Stomach (tissue), 4 donors: ENCODE data around the gene LRRC74B.

Source experiments
- EP300 ChIP-seq: sonication (generic); formaldehyde crosslinking; IDR thresholded peaks from one replicate; pipeline ENCODE4 v1.6.1; 2017; ENCODE audit warnings: antibody characterized with exemption
- POLR2A ChIP-seq, 4 donors: fragments of 450-650 bp; IDR thresholded peaks; one replicate each; pipeline ENCODE4 v1.6.1; 2016; ENCODE audit warnings: antibody characterized with exemption in 4 of 4, control low read depth in 2 of 4, mild to moderate bottlenecking in 1 of 4, moderate library complexity in 1 of 4
- POLR2AphosphoS5 ChIP-seq, 3 donors: sonication (generic); formaldehyde crosslinking; IDR thresholded peaks; one replicate each; pipeline ENCODE4 v1.6.1; 2016; ENCODE audit warnings: antibody characterized with exemption in 3 of 3
- TF ChIP-seq, protein P1 (sequence below), 7 experiments: fragments of 450-650 bp in 4 of 7; fragments of 200-600 bp in 3 of 7; sonication (generic) in 3 of 7; IDR thresholded peaks; one replicate each; pipeline ENCODE4 v1.5.1; 2016 to 2019; ENCODE audit warnings: antibody characterized with exemption in 7 of 7, control low read depth in 2 of 7, mild to moderate bottlenecking in 1 of 7

DNA sequence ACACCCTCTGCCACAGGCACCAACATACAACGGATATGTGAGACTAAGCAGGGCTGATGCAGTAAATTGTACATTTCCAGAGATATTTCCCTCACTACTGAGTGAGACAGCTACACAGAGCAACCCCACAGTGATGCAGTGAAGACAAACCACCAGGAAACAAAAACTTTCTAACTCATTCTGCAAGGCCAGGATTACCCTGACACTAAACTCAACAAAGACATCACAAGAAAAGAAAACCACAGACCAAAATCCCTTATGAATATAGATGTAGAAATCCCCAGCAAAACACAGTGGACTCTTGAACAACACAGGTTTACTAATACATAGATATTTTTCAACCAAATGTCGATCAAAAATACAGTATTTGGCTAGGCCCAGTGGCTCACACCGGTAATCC, 11.9 kb upstream of the LRRC74B start:
- TF ChIP-seq POLR2A (IDR thresholded peaks at IDR 0.05) = no peak
- TF ChIP-seq, protein P1, sequence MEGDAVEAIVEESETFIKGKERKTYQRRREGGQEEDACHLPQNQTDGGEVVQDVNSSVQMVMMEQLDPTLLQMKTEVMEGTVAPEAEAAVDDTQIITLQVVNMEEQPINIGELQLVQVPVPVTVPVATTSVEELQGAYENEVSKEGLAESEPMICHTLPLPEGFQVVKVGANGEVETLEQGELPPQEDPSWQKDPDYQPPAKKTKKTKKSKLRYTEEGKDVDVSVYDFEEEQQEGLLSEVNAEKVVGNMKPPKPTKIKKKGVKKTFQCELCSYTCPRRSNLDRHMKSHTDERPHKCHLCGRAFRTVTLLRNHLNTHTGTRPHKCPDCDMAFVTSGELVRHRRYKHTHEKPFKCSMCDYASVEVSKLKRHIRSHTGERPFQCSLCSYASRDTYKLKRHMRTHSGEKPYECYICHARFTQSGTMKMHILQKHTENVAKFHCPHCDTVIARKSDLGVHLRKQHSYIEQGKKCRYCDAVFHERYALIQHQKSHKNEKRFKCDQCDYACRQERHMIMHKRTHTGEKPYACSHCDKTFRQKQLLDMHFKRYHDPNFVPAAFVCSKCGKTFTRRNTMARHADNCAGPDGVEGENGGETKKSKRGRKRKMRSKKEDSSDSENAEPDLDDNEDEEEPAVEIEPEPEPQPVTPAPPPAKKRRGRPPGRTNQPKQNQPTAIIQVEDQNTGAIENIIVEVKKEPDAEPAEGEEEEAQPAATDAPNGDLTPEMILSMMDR (IDR thresholded peaks at IDR 0.05) = no peak
- TF ChIP-seq POLR2AphosphoS5 (IDR thresholded peaks at IDR 0.05) = no peak
- no peak for TF ChIP-seq EP300
